CD4-positive, alpha-beta T cell treated with Interleukin-6 at 100 ng/mL for 8 hours (primary cell): Measurements from ENCODE around the gene PDIA4.
"Not testable (repeated sequence)": the region's sequence is repeated elsewhere in the genome, so short reads cannot be mapped to it uniquely, and the experiment has no call there.

Source experiments
- DNase-seq: peaks from one replicate; pipeline ENCODE4 v3.0.0-alpha.2; 2020; ENCODE audit warnings: mixed read lengths, low spot score

PDIA4 gene

DNA sequence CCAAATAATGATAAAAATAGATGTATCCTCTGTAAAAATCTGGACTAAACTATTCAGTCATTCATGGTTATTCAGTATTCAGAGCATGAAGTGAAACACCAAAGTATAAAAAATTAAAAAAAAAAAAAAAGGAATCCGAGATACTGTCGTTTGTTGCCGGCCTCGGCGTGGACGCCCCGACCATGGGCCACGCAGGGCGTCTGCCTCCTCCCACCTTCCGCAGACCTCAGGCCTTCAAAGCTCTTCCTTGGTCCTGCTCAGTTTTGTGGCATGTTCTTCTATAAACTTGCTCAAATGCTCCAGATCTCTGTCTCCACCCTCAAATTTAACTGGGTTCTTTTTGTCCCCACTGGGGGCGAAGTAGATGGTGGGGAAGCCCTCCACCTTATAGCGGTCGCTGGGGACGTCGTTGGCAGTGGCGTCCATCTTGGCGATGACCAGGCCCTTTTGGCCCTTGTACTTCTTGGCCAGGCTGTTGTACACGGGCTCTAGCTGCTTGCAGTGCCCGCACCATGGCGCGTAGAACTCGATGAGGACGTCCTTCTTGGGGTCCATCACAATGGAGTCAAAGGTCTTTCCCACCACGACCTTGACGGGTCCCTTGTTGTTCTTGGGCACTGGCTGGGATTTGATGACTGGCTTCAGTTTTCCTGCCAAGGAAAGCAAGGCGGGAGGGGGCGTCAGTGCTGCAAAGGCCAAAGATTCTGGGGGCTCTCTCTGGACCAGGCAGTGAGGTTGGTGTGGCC is 24.6 kb downstream of the PDIA4 start:
- DNase-seq = no peak

DNA sequence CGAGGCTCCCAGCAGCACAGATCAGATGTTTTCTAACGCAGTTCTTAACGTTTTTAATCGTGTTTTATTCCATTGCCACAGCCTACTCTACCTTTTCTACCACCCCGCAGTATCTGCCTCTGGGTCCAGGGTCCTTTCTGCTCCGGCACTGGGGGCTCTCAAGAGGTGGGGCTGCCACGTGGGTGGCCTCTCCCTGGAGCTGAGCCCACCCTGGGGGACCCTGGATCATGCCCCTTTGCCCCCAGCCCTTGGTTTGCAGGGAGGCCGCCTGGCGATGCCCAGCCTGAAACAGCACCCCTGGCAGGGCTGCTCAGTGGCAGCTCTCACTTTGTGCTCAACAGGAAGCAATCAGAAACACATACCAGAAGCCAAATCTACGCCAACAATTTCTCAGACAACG is 25.3 kb downstream of the PDIA4 start:
- no peak for DNase-seq

DNA sequence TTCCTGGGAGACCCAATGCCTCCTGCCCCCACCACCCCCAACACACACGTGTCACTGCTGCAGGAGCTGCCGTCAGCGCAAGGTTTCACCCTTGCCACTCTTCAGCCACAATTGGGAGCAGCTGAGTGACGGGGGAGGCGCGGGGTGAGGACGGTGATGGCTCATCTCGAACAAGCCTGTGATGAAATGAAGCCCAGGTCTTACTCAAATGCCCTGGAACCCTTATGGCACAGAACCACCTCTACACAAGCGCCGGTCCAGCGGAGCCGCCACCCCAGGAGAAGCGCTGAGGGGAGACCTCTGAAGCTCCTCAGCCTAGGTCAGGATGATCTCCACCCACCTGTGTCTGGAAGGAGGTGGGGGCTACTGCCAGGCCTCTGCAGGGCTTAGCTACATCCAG is 25.7 kb downstream of the PDIA4 start:
- no peak for DNase-seq

DNA sequence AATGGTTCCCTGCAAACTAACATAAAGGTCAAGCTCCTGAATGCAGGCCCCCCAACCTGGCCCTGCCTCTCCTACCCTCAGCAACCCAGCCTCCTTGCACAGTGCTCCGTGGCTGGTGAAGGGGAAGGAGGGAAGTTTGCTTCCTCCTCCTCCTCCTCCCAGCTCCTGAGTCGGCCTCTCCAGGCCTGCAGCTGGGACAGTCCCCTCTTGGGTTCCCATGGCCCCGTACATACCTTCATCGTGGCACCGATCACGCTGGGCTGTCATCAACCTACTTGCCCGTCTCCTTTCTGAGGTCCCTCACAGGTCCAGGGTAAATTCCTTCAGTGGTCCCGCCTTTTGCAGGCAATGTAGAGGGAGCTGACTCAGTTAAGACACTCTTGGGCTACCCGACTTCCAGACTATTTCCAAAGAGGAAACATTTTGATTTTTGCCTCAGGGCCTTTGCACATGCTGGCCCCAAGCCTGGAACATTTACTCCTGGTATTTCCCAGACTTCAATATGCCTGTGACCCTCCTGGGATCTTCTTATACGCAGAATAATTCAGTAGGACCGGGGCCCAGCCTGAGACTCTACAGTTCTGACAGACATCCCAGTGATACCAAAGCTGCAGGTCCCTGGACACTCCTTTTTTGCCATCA is 26.8 kb downstream of the PDIA4 start:
- DNase-seq = no peak

DNA sequence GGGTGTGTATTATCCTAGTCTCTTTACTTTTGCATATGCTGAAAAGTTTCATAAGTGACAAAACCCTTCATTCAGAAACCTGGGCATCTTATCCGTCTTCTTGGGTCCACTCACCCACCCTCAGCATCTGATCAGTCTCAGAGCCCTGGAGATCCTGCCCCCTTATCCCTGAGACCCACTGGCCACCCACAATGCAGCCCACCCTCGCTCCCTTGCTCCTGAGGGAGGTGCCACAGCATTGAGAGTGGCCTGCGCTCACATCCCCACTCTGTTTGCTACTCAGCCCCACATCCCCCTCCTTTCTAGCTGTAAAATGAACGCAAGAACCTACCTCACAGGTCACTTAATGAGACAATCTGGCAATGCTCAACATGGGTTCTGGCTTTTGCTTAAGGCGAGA is 27.3 kb downstream of the PDIA4 start:
- DNase-seq = no peak

DNA sequence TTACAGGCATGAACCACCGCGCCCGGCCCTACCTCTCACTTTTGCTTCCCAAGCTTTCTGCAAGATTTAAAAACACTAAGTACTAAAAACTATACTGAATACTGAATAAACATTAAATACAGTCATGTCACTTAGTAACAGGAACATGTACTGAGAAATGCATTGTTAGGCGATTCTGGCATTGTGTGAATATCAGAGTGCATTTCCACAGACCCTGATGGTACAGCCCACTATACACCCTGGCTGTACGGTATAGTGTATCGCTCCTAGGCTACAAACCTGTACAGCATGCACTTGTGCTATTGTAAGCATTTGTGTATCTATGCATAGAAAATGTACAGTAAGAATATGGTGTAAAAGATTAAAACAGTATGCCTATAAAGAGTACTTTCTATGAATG is 29.1 kb downstream of the PDIA4 start:
- DNase-seq = no peak

DNA sequence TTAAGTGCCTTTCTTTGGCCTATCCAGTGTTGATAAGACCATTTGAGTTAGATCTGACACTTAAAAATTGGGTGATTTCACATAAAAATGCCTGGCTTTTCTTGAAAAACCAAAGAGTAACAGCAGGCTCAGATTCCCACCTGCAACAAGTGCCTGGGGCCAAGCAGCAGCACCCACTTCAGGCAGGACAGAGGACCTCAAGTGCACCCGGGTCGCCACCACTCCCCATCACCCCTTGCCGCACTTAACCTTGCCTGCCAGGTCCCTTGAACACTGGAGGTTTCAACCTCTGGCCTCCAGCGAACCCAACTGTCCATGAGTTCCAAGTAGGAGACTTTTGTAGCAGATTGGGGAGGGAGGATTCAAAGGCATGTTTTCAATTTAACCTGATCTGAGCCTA is 30.8 kb downstream of the PDIA4 start:
- no peak for DNase-seq

DNA sequence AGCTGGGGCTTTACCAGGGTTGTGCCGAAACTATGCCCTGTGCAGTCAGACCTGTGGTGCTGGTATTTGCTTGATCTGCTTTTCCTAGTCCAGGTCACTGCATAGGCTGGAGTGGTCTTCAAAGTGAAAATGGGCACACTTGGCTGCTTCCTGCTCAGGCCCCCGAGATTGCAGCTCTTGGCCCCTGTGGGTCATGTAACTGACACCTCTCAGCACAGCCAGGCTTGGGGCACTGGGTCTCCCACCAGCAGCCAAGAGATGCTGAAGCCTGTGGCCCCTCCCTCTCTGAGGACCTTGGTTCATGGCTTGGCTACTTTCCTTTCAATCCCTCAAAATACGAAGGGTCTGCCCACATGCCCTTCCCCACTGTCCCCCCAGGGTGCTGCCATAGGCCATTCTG is 33.7 kb downstream of the PDIA4 start:
- DNase-seq = no peak

DNA sequence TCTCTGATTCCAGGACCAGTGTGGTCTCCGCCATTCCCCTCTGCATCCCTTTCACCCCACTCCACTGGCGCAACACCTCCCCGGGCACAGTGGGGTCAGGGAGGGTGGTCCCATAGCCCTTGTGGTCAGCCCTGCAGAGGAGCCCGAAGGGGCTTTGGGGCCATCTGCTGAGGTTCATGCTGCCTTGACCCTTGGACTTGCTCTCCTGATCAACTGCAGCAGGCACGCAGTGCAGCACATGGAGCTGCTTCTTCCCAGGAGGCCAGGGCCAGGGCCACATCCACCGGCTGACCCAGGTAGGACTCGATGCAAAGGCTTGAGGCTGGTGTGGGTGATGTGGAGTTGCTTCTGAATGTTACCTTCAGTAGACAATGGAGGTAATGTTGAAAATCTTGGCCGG is 35.1 kb downstream of the PDIA4 start:
- DNase-seq = no peak

DNA sequence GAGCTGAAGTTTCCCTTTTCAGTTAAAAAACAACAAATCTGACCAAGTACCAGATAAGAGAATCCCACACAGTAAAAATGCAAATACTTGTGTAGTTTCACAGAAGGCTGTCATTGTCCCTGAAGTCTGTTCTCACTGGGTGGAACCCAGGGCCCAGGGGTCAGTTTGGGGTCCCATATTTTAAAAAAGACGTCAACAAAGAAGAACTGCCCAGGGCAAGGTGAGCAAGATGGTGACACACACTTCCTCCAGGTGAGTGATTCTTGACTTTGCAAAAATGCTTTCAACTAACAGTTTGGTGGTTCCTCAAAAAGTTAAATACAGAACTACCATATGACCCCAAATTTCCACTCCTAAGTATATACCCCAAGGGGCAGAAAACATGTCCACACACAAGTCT is 36.8 kb downstream of the PDIA4 start:
- DNase-seq = no peak

DNA sequence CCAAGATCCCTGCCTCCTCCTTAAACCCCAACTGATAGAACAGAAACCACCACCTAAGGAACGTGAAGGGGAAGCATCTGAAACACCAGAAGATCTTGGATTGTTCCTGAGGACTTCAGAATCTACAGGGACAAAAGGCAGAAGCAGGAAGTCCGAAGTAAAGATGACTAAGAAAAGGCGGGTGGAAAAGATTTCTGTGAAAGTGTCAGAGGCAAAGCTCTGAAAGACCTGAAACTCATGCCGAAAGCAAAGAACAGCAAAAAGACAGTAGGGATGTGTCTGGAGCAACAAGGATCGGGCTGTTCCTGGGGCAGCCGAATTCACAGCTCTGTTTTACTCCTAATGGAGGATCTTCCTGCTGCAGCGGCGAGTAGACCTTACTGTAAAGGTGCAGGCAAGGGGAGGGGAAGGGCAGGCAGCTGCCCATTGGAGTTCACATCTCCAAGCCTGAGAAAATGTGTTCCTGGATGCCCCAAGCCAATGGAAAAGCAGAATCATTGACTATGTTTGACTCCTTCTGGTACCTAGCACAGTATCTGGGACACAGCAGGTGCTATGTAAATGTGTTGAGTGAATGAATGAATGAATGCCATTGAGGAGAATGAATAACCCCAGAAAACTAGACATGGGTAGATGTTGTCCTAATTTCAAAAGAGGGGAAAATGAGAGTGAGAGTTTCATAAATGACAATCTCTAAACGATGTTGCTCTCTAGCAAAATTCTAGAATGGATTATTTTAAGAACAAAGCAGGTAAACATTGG is 40.4 kb downstream of the PDIA4 start:
- DNase-seq = no peak

DNA sequence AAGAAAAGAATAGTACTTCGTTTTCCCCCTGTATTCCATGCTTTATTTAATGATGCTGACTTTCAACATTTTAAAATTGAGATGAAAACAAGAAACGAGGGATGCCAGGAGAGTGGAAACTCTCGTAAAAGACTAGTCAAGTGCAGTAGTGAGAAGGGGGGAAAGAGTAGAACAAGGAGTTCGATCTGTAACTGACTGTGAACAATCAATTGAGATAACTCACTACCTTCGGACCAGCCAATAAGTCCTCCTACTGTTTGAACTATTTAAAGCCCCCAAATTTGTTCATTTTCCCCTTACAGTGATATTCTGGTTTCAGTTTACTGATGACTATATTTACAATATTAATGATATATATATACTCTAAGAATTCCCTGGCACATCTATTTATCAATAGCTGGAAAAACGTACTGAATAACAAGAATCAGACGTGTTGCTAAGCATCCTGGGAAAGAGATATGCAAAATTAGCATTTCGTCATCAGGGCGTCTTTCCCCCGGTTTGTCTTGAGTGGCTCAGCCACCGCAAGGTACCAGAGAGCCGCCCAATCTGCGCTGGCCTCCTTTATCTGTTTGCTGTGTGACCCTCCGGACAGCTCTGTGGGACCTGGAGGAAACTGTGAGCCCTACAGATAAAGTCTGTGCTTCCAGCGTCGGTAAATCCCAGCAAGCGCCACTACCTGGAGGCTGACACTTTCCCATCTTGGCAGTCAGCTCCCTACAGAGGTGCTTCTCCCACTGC is 41.1 kb downstream of the PDIA4 start:
- DNase-seq = peak; percentile 85

DNA sequence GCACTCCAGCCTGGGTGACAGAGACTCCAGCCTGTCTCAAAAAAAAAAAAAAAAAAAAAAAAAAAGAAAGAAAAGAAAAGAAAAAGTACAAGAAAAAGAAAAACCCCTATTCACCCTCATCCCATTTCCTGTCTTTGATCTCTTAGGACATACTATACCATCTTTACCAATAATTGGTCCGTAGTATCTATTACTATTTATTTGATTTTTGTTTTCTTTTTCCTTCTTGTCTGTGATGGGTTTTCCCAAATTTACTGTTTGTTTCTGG is 41.6 kb downstream of the PDIA4 start:
- DNase-seq = no peak

DNA sequence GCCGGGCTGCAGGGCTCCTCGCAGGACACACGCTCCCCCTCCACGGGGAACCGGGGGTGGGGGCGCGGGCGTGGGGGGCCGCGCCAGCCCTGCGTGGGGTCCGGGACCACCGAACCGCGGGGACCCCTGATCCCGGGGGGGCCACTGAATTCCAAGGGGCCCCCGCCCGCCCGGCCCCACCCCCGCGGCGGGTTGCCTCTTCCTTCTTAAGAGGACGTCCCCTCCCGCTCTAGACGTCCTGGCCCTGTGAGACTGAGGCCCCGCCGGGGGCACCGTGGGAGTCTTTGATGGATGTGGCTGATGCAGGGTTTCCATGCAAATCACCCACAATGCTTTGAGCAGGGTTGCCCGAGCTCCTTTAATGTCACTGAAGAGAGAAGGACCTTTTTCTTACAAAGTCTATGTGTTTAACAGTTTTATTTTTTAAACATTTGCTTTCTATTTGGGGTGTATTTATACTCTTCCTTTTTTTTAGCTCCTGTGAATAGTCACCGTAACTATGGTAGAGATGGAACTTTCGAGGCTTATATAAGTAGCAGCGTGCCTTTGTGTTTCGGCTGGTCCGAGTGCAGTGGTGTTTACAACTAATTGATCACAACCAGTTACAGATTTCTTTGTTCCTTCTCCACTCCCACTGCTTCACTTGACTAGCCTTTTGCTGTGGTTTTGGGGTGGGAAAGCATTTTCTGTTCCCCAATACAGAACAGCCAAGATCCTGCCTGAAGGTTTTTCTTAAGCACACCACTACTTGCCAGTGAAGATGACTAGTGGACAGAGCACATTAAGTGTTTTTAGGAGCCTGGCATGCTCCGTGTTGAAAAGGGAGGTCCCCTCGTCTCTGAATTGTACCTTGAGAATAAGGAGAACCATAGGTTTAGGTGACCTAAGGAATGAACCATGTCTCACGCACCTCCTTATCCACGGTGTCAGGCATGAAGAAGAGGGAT is 44.8 kb downstream of the PDIA4 start:
- peak; percentile 78 for DNase-seq

DNA sequence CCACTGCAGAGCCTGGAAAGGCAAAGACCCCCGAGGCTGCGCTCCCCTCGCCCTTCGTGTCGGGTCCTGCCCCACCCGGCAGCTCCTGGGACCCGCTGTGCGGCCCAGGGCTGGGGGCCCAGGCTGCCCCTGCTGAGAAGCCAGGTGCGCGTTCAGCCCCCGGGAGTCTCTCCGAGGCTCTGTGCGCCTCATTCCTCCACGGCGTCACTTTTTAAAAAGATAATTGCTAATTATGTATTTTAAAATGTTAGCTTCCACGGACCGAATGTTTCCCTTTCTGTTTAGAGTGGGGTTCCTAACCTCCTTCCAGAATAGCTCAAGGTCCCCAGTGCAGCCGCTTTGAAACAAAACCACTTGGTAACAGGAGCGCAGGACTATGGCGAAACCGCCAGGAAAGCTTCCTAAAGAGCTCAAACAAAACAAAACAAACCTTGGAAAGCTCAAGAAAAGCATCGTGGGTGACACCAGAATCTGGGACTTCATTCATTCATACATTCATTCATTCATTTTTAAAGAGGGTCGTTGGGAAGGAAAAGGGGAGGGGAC is 45.6 kb downstream of the PDIA4 start:
- DNase-seq = no peak

DNA sequence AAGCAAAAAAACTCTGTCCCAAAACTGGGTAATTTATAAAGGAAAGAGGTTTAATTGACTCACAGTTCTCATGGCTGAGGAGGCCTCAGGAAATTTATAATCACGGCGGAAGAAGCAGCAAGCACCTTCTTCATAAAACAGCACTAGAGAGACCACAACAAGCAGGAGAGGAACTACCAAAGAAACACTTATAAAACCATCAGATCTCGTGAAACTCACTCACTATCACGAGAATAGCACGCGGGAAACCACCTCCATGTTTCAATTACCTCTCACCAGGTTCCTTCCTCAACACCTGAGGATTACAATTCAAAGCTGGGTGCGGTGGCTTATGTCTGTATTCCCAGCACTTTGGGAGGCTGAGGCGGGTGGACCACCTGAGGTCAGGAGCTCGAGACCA is 48.5 kb downstream of the PDIA4 start:
- DNase-seq = peak; percentile 49

DNA sequence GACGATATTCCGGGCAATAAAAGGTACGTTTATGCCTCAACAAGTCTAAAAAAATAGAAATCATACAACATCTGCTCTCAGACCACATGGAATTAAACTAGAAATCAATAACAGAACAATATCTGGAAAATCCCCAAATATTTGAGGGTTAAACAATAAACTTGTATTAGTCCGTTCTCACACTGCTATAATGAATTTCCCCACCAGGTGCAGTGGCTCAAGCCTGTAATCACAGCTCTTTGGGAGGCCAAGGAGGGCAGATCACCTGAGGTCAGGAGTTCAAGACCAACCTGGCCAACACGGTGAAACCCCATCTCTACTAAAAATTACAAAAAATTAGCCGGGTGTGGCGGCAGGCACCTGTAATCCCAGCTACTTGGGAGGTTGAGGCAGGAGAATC is 49.2 kb downstream of the PDIA4 start:
- not testable (repeated sequence) for DNase-seq

DNA sequence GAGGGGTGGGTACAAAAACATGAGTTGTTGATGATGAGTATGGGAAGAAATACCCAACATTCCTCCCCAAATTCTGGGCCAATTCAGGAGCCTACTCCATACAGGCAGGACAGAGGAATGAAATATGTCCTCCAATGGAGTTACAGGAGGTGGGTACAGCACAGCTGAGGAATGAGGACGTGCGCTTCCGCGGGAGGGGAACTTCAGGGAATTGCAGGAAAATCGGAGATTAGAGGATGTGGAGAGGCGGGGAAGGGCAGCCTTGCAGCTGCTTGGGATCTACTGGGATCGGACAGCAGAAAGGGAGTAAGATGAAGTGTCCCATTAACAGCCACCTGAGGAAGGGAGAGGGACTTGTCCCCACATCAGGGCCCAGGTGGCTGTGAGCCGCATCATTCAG is 50.2 kb downstream of the PDIA4 start:
- no peak for DNase-seq

DNA sequence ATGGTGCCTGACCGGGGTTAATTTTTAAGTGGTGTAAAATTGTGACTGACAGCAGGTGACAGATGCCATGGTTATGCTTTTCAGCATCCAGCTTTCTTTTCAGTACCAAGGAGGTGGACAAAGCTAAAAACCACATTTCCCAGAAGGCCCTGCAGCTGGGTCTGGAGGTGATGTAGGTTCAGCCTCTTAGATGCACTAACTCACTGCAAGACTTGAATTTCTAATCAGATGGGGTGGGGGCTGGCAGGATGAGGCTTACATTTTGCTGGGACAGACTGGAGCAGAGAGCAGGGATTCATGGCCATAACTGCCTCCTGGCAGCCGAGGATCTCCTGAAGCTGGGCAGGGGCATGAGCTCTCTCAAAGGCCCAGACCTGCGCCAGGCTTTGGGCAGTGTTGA is 52.4 kb downstream of the PDIA4 start:
- DNase-seq = no peak

DNA sequence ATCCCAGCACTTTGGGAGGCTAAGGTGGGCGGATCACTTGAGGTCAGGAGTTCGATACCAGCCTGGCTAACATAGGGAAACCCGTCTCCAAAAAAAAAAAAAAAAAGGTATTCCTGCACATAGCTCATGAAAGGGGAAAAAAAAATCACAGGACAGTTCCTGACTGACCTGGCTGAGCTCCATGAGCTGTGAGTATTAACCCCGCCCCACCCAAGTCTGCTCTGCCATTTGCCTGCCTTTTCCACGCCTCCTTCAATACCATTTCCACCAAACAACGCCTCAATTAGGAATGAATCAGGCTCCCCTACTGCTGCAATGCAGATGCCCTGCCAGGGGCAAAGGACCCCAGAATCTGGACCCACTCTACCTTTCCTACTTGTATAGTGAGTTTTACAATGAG is 55.0 kb downstream of the PDIA4 start:
- no peak for DNase-seq

DNA sequence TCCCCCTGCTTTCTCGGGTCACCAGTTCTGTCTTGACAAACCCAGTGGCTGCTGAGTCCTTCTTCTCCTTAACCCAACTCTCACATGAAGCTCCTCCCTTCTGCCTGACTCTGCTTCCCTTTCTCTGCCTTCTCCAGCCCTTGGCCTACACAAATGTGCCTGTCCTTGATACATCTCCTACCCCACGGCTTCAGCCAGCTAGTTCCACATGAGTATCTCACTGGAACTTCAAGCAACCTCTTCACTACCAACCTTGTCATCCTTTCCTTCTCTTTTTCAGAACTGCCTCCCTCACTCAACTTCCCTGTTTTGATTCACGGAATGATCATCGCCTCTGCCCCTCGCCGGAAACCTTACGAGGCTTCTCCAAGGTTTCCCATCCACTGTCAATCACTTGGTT is 55.9 kb downstream of the PDIA4 start:
- DNase-seq = no peak
